HL-60 (cell line): Measurements from ENCODE around the gene RTP3.

Experiments
- GABPA ChIP-seq: IDR thresholded peaks from 2 replicates; pipeline ENCODE4 v1.6.1; 2012; ENCODE audit warnings: low read depth
- POLR2AphosphoS5 ChIP-seq: IDR thresholded peaks from 2 replicates; pipeline ENCODE4 v1.6.1; 2012; ENCODE audit warnings: low read depth
- REST ChIP-seq: IDR thresholded peaks from 2 replicates; pipeline ENCODE4 v1.6.1; 2012; ENCODE audit warnings: low read depth; ENCODE audit not compliant: insufficient replicate concordance
- SPI1 ChIP-seq: IDR thresholded peaks from 2 replicates; pipeline ENCODE4 v1.6.1; 2012; ENCODE audit warnings: low read depth, mild to moderate bottlenecking, borderline replicate concordance
- TF ChIP-seq, protein P1 (sequence below): IDR thresholded peaks from one replicate; pipeline ENCODE4 v1.5.1; 2011; ENCODE audit warnings: low read length, control low read depth, inconsistent platforms; ENCODE audit not compliant: insufficient read depth

DNA sequence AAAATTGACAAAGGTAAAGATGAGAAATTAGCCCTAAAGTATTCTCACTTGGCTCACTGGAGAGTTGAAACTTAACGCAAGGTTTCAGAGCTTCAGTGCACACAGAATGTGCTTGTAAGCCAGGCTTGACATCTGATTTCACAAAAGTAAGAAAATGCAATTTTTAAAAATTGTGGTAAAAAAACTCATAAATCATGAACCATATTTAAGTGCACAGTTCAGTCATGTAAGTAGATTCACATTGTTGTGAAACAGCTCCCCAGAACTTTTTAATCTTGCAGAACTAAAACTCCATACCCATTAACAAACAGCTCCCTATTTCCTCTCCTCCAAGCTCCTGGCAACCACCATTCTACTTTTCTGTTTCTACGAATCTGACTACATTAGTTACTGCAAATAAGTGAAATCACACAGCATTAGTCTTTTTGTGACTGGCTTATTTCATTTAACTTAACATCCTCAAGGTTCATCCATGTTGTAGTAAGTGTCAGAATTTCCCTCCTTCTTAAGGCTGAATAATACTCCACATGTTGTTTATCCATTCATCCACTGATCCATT lies 14.5 kb downstream of the RTP3 start:
- TF ChIP-seq, protein P1, sequence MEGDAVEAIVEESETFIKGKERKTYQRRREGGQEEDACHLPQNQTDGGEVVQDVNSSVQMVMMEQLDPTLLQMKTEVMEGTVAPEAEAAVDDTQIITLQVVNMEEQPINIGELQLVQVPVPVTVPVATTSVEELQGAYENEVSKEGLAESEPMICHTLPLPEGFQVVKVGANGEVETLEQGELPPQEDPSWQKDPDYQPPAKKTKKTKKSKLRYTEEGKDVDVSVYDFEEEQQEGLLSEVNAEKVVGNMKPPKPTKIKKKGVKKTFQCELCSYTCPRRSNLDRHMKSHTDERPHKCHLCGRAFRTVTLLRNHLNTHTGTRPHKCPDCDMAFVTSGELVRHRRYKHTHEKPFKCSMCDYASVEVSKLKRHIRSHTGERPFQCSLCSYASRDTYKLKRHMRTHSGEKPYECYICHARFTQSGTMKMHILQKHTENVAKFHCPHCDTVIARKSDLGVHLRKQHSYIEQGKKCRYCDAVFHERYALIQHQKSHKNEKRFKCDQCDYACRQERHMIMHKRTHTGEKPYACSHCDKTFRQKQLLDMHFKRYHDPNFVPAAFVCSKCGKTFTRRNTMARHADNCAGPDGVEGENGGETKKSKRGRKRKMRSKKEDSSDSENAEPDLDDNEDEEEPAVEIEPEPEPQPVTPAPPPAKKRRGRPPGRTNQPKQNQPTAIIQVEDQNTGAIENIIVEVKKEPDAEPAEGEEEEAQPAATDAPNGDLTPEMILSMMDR: no peak
- TF ChIP-seq POLR2AphosphoS5 (no peak), GABPA (no peak), SPI1 (no peak), REST (no peak)
